Measurements from ENCODE around the gene CRISPLD2.

CRISPLD2 gene

DNA sequence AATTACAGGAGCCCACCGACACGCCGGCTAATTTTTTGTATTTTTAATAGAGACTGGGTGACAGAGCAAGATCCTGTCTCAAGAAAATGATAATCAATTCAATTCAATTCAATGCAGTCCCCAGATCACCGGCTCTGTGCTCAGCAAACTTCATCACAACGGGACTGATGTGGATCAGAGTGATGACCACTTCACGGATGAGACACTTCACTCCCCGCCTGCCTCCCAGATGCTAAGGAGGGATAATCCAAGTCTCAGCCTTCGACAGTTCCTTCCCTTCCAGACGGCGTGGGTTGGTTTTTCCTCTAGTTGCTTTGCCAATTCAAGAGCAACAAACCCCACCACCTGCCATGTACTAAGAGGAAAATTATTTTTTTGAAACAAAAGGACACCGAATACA lies 97.7 kb downstream of the CRISPLD2 start:
- Histone ChIP-seq H3K4me3 (no peak overlapping the region), H3K4me1 (peaks cover 0 to under 1% (median 0%) of the 10 kb centered on the region in 4 donors), H3K27ac (no peak overlapping the region), H3K36me3 (no peaks in the 10 kb centered on the region), H3K9me3 (no peaks in the 10 kb centered on the region), H3K27me3 (peaks cover 0 to 17% of the 10 kb centered on the region in 2 donors)
- TF ChIP-seq CTCF (IDR thresholded peaks at IDR 0.05) = no peak
- intact Hi-C loops (cut with DNase I; ENCODE audit: low total_unique reads) = no loop called here
- DNase-seq = no peak

- Histone ChIP-seq H3K36me3 (no peaks in the 10 kb centered on the region), H3K4me3 (no peak overlapping the region), H3K27ac (no peak overlapping the region), H3K27me3 (peaks cover 0 to 17% of the 10 kb centered on the region in 2 donors), H3K4me1 (peaks cover 0 to 6% (median 3%) of the 10 kb centered on the region in 4 donors), H3K9me3 (no peaks in the 10 kb centered on the region)
- intact Hi-C loops (cut with DNase I; ENCODE audit: low total_unique reads) = no loop called here
- TF ChIP-seq CTCF (IDR thresholded peaks at IDR 0.05) = no peak
- DNase-seq = no peak
Observed at GRCh38 chr16:84918006-84918909, 98.5 kb downstream of the CRISPLD2 start.

DNA sequence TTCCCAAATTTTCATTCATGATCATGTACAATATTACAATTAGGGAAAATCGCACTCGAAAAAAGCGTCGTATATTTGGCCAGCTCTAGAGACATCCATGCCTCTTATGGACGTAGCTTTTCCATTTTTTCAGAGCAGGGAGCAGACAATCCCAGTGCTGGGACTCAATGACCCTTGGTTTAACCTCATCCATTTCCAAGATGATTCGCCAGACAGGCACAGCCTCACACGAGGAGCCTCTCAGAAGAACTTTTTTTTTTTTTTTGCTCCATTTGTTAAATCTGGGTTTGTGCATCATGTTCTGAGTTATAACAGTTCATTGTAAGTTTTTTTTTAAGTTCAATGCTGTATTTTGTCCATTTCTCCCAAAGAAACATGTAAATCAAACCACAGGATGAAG lies 99.5 kb downstream of the CRISPLD2 start:
- H3K4me3 ChIP-seq = no peak overlapping the region
- TF ChIP-seq CTCF (IDR thresholded peaks at IDR 0.05) = no peak
- intact Hi-C loops (cut with DNase I; ENCODE audit: low total_unique reads) = no loop called here
- peaks cover 0 to 17% of the 10 kb centered on the region in 2 donors for H3K27me3 ChIP-seq
- no peaks in the 10 kb centered on the region for H3K9me3 ChIP-seq
- H3K27ac ChIP-seq = no peak overlapping the region
- H3K4me1 ChIP-seq = peaks cover 0 to 6% (median 3%) of the 10 kb centered on the region in 4 donors
- no peaks in the 10 kb centered on the region for H3K36me3 ChIP-seq
- DNase-seq = no peak

GRCh38 chr16:84919708-84920107 lies 99.9 kb downstream of the CRISPLD2 start:
- intact Hi-C loops (cut with DNase I; ENCODE audit: low total_unique reads) = no loop called here
- no peaks in the 10 kb centered on the region for H3K36me3 ChIP-seq
- no peak for TF ChIP-seq CTCF (IDR thresholded peaks at IDR 0.05)
- no peak overlapping the region for H3K27ac ChIP-seq
- no peak overlapping the region for H3K4me3 ChIP-seq
- H3K9me3 ChIP-seq = no peaks in the 10 kb centered on the region
- peaks cover 0 to 17% of the 10 kb centered on the region in 2 donors for H3K27me3 ChIP-seq
- H3K4me1 ChIP-seq = peaks cover 0 to 6% (median 3%) of the 10 kb centered on the region in 4 donors
- DNase-seq = no peak

DNA sequence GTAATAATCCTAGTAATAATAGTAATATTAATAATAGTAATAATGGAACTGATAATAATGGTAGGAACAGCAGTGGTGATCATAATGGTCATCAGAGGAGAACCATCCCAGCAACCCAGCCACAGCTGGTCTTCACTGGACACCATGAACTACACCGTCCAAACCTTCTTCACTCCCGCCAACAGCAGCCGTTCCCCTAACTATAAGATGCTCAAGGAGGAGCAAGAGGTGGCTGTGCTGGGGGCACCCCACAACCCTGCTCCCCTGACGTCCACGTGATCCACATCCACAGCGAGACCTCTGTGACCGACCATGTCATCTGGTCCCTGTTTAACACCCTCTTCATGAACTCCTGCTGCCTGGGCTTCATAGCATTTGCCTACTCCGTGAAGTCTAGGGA lies 100.5 kb downstream of the CRISPLD2 start:
- H3K9me3 ChIP-seq = no peaks in the 10 kb centered on the region
- no peaks in the 10 kb centered on the region for H3K36me3 ChIP-seq
- intact Hi-C loops (cut with DNase I; ENCODE audit: low total_unique reads) = no loop called here
- no peak overlapping the region for H3K4me3 ChIP-seq
- H3K4me1 ChIP-seq = peaks cover 0 to 6% (median 3%) of the 10 kb centered on the region in 4 donors
- TF ChIP-seq CTCF (IDR thresholded peaks at IDR 0.05) = no peak
- no peak overlapping the region for H3K27ac ChIP-seq
- H3K27me3 ChIP-seq = peaks cover 0 to 15% of the 10 kb centered on the region in 2 donors
- no peak for DNase-seq
